Measurements from ENCODE around the gene TBC1D9.

GRCh38 chr4:140689623-140690022 lies 66.6 kb downstream of the TBC1D9 start:
- TF ChIP-seq CTCF (IDR thresholded peaks at IDR 0.05): no peak
- no peak for TF ChIP-seq ZFX (IDR thresholded peaks at IDR 0.05; ENCODE audit: borderline replicate concordance)

Data from 22Rv1 (cell line).